Activated naive CD4-positive, alpha-beta T cell treated with anti-CD3 and anti-CD28 coated beads, Interleukin-2, amount 50 U/mL, for 16 hours (primary cell): ENCODE results near the gene VILL.
"Not testable (repeated sequence)": the region's sequence is repeated elsewhere in the genome, so short reads cannot be mapped to it uniquely, and the experiment has no call there.

ENCODE experiments used
- DNase-seq: peaks from one replicate; pipeline ENCODE4 v3.0.0-alpha.2; 2020

The VILL gene

DNA sequence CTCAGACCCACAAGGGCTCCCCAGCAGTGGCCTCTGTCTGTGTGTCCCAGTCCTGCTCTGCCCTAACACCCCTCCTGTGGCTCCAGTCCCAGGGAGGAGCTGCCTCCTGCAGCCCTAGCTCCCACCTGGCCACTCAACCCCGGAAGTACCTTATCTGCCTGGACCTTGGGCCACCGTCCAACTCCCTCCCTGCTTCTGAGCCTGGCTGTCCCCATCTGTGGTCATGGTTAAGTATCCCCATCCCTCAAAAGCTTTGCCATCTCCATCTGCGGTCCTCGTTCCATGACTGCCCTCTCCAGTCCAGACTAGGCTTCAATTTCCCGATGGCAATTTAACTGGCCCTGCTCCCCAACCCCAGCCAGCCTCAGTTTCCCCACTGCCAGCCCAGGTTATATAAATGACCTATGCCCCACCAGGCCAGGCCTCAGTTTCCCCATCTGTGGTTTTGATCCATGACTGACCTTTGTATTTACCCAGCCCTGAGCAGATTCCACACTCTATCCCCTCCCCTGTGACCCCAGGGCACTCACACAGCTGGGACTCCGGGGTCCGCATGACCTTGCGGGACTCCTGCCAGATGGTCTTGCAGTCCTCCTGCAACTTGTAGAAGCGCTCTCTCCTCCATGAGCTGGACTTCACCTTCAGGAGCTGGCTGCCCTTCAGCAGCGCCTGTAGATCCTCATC lies 29.2 kb downstream of the VILL start:
- no peak for DNase-seq

GRCh38 chr3:38020342-38020726 lies 29.7 kb downstream of the VILL start:
- no peak for DNase-seq

- DNase-seq = no peak
These were observed 30.6 kb downstream of the VILL start for GRCh38 chr3:38021196-38021595.

DNA sequence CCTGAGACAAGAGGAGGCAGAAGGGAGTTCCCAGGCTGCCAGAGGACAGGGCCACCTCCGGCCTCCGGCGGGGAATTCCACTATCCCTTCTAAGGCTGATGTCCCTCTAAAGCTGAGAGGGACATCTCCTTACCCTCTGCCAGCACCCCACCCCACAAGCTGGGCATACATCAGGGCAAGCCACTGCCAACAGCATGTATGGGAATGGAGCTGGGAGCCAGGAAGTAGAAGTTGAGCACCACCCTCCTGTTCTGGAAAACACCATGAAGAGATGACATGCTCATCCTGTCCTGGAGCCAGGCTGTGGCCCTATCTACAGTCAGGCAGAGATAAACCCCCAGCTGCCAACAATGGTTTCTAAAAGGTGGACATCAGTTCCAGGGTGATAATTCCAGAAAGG lies 31.7 kb downstream of the VILL start:
- no peak for DNase-seq

DNA sequence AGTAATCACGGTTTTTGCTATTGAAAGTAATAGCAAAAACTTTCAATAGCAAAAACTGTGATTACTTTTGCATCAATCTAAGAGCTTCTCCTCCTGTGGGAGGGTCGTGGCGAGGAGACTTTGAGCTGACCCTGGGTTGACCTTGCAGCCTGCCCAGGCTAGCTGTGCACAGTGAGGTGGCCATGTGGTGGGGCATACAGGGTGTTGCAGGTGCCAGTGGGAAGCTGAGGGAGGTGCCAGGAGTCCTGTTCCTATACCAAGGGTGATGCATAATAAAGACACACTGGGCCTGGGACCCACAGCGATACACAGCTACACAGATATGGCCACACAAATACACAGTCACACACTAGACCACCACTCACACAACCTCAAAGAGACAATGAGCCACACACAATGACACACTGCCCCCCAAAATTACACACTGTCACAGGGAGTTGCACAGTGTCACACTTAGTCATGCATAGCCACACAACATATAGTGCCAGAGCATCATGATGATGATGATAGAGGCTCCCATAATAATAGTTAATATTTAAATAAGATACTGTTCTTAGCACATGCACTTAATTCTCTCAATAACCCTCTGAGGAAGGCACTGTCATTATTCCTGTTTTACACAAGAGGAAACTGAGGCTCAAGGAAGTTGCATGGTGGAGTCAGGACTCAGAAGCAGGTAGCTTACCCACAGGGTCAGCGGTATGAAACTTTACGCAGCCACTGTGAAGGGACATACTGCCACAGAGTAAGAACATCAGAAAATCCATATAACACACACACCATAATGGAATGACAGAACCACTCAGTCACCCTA lies 32.5 kb downstream of the VILL start:
- no peak for DNase-seq

DNA sequence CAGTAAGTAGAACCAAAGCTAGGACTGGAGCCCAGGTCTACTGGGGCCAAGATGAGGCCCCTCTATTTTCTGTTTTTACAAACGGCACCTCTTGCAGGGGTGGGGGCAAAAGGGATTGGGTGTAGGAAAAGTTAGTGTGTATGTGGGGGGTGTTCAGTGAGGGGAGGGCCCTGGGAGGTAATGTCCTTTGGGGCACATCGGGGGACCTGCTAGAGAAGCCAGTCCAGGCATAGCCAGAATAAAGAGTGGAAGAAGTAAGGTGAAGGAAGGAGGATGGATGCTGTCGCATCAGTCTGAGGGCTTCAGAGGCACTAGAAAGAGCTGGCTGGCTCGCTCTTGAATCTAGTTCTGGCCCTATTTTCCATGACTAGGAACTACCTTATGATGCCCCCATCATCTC lies 36.3 kb downstream of the VILL start:
- no peak for DNase-seq

DNA sequence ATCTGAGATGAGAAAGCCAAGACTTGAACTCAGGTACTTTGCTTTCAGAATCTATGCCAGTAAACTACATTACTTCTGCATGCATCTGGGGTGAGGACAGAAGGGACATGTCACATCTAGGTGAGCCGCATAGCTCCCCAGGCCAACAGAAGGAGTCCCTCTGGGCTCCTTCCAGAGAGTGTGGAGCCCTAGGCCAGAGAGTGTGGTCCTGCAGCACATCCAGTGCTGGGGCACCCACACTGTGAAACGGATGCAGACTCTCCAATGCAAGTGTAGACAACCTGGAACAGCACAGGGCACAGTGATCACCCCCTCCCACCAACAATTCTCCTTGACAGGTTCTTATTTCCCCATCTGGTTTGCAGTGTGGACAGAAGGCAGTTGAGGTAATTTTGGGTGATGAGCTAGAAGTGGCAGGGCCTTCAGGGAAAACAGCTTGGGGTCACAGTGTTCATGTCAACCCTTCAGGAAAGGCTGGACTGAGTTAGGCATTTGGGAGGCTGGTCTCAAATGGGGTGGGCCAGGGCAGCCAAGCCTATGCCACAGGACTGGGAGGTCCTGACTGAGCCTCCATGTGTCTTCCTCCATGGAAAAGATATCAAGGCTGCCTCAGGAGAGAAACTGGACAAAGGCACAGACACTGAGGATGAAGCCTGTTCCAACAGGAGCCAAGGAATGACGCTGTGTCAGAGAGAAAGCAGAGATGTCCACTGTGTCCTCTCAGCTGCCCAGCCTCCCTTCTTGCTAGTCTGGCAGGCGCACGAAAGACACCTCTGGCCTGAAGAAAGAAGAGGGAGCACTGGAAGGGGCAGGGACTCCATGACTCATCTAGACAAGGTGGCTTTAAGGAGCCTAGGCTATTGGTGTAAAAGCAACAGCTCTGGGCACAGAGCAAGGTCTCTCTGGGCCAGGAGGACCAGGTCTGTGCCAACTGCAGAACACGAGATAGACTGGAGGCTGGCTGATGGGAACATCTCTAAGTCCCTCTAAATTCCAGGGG lies 37.2 kb downstream of the VILL start:
- no peak for DNase-seq

- DNase-seq = no peak
These were observed 38.2 kb downstream of the VILL start for GRCh38 chr3:38028621-38029361.

DNA sequence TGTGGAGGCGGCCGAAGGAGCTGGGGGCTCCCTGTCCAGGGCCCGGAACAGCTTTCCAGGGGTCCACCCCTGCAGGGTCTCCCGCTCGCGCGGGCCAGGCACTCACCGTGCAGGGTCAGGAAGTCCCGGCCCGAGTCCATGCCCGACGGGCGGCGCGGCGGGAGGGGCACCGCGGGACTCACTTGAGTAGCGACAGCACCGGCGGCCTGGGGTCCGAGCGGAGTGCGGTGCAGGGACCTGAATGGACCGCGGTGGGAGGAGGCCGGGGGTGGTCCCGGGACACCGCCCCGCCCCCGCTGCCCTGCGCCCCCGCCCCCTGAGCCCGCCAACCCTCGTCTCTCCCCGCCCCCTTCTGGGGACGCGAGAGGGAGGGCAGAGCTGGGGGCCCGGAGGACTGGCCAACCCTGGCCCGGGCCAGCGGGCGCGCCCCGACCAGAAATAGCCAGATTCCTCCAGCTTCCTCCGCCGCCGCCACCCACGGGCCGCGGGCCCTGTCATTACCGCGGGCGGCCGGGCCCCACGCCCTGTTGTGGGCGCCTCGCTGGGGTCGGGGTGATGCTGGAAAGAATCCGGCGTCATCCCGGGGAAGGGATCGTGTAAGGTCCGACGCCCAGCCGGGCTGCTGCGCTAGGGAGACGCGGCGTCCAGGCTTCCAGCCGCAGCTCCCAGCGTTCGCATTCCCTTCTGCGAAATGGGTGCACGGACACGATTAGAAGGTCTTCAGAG lies 39.0 kb downstream of the VILL start, which contains the start of gene PLCD1:
Gene PLCD1, minus strand, starts transcription at position 243 of the 726 bp plus-strand sequence. Its CDS starts 103 bp downstream, at position 140.
- DNase-seq = peak; percentile 25

- no peak for DNase-seq
These were observed 39.8 kb downstream of the VILL start for GRCh38 chr3:38030126-38031021.

DNA sequence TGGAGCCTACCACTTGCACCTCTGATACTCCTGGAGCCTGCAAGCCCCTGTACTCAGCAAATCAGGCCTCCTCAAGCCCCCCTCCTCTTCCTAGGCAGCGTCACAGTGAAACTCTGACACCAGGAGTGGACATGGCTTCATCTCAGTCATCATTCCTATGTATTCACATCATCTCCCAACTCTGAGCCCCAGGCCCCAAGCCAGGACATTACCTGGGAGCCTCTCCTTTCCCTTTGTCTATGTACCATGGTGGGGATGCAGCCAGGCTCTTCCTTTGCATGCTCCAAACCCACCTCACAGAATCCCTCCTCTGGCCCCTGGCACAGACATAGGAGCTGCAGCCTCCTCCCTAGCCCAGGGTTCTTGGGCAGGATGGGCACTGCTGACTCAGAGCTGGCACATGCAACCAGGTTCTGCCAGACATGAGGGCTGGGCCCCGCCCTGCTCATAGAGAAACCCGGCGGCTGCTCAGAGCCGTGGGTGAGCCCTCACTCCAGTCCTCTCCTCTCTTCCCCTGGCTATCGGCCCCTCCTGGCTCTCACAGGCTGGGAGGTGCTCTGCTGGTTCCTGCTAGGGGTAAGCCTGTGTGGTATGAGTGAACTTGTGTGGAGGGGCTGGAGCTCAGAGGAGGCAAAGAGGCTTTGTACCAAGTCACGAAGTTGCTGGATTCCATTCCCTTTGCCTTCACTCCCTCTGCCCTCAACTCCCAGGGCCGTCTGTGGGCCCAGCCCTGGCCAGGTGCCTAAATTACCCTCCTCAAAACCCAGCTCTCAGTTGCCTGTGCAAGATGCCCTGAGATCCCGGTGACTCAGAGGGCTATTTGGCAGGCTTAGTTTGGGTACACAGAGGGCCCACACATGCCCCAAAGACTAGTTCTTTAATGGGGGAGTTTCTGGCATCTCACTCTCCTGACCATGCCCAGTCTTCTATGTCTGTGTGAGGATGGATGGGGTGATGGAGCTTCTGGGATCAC lies 40.7 kb downstream of the VILL start:
- DNase-seq = peak; percentile 34

DNA sequence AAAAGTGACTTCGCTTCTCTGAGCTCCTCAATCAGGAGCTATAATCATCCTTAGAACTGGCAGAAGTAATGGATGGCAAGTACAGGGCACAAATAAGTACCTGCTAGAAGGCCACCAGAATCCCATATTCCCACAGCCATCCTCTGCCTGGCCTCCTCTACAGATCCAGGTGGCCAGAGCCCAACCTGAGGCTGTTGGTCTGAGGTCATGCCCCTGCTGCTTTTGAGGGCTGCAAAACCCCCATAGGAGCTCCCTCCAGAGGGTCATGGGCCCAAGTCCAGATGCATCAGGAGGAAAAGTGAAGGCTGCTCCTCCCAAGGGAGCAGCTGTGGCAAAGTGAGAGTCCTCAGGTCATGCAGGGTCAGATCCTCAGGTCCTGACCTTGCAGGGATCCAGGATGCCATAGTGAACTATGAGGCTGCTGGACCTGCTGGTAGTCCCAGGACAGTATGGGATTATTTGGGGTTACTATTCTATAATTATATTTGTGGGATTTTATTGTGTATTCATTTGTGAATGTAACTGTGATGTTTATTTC lies 41.8 kb downstream of the VILL start:
- no peak for DNase-seq

DNA sequence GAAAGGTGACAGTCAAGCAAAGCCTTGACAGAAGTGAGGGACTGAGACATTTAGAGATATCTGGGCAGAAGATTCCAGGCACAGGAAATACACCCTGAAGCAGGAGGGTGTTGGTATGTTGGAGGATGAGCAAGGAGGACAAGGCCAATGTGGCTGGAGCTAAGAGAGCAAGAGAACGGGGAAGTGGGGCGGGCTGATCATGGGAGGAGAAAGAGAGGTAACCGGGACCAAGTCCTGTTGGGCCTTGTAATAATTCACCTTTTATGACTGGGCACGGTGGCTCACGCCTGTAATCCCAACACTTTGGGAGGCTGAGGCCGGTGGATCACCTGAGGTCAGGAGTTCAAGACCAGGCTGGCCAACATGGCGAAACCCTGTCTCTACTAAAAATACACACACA lies 43.0 kb downstream of the VILL start:
- not testable (repeated sequence) for DNase-seq

DNA sequence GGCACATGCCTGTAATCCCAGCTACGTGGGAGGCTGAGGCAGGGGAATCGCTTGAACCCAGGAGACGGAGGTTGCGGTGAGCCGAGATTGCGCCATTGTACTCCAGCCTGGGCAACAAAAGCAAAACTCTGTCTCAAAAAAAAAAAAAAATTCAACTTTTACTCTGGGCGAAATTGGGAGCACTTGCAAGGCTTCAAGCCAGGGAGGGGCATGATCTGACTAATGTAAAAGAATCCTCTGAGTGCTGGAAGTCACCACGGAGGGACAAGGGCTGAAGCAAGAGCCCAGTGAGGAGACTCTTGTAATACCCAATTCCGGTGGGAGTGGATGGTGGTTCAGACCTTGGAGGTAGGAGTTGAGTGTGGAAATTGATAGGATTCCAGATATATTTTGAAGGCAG lies 43.7 kb downstream of the VILL start:
- not testable (repeated sequence) for DNase-seq

GRCh38 chr3:38036286-38036685 lies 45.7 kb downstream of the VILL start:
- no peak for DNase-seq

DNA sequence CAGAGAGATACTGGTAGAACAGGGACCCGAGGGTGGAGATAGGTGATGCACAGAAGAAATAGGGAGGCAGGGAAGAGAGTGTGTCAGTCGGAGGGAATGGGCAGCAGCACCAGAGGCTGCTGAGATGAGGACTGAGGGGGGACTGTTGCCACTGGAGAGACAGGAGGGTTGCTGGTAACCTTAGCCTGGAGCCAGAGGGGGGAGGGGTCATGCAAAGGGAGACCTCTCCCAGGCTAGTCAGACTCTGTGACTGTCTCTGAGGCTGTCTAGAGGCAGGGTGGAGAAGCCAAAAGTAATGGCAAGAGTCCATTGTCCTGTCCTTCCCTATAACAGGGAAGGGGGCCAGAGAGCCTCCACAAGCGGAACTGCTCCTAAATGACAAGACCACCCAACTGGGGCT lies 46.3 kb downstream of the VILL start:
- no peak for DNase-seq

DNA sequence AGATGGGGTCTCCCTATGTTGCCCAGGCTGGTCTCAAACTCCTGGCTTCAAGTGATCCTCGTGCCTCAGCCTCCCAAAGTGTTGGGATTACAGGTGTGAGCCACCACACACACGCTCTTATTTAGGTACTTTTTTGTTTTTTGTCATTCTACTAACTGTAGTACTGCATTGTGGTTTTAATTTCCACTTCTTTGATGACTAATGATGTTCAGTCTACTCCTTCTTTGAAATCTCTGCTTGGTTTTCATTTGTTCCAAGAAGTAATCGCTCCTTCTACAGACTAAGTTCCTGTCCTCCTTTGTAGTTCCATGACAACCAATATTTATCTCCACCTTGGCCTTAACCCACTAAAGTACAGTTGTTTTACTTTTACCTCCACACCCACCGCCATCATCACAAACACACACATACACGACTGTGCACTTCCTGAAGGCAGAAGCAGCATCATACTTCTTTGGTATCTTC lies 47.9 kb downstream of the VILL start:
- peak; percentile 44 for DNase-seq

DNA sequence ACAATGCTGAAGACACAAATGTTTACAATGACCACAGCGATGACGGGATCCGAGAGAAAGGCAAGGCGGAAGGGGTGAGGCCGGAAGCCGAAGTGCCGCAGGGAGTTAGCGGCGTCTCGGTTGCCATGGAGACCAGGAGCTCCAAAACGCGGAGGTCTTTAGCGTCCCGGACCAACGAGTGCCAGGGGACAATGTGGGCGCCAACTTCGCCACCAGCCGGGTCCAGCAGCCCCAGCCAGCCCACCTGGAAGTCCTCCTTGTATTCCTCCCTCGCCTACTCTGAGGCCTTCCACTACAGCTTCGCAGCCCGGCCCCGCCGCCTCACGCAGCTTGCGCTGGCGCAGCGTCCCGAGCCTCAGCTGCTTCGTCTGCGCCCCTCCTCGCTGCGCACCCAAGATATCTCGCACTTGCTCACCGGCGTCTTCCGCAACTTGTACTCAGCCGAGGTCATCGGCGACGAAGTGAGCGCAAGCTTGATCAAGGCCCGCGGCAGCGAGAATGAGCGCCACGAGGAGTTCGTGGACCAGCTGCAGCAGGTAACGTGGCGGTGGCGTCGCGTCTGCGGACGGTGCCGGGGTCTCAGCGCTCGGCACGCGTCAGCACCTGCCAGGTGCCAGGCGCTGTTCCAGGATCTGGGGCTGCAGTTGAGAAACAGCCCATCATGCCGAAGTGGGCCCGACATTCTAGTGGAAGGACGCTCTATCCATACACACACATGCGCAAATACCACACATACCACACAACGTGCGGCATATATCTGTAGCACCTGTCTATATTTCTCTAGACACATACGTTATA lies 48.7 kb downstream of the VILL start, which contains the start of gene DLEC1:
Gene DLEC1, plus strand, starts transcription at position 108 of the 798 bp plus-strand sequence. Its CDS starts 18 bp downstream, at position 126.
- DNase-seq = peak; percentile 69
